Subcutaneous adipose tissue (tissue), 4 donors: ENCODE results near the gene DDRGK1. TPM values are rescaled to one million over a fixed set of nuclear protein-coding genes. Genes with fewer than 3 reads are reported as not detected.

Source experiments
- CTCF ChIP-seq: fragments of 450-650 bp; IDR thresholded peaks from one replicate; pipeline ENCODE4 v1.5.1; 2016; ENCODE audit warnings: low read depth, mild to moderate bottlenecking, control low read depth, antibody characterized with exemption, moderate library complexity
- total RNA-seq, 4 donors: library from RNA; depleted of rRNA; stranded (reverse); fragments of >200 nt; gene quantifications; one replicate each; pipeline ENCODE4 v1.1.0, GENCODE V29; 2016

DDRGK1 gene
- total RNA-seq, 4 donors from 2014 or later, result 34.6 to 73.3 (median 64.0) TPM

DNA sequence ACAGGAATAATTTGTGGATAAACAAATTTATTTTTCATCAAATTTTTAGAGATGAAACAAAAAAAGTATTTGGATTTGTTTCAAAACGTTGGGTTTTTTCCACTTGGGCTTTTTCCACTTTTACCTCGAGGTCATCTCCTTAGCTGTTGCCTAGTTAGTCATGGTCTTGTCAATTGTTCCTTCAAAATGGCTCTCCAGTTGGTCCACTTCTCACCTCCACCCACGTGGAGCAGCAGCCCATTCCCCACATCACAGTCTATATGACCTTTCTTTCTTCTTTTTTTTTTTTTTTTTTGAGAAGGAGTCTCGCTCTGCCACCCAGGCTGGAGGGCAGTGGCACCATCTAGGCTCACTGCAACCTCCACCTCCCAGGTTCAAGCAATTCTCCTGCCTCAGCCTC, 41.2 kb upstream of the DDRGK1 start:
- TF ChIP-seq CTCF, result no peak

DNA sequence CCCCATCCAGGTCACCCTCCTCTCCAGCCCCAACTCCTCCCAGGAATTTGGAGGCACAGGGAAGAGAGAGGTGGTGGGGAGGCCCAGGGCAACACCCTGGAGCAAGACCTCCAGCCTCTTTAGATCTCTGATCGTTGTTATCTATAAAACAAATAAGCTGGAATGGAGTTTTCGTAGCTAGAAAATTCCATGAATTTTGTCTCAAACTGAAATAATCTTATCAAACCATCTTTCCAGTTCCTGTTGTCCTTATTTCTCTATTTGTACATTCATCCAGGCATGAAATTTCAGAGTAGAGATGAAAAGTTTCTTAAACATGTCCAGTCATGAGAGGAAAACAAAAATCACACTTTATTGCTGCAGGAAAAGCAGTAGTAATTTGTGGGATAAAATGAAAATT, 40.7 kb upstream of the DDRGK1 start:
- no peak for TF ChIP-seq CTCF

DNA sequence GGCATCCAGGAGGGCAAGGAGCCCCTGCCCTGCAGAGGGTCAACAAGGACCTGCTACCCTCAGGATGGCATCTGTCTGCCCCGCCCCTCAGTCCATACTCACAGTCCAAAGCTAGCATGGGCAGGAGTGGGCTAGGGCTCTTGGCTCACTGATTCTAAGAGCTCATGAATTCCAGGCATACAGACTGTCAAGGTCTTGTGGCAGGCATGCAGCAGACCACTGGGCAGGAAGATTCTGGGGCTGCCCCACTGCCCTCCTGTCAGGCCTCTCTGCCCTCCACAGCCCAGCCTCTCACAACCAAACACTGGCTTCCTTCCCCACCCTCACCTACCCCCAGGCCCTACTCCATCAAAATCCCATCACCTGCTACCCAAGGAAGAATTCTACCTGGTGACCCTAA, 40.1 kb upstream of the DDRGK1 start:
- TF ChIP-seq CTCF, result no peak

GRCh38 chr20:3243718-3244358, 39.4 kb upstream of the DDRGK1 start:
- no peak for TF ChIP-seq CTCF

GRCh38 chr20:3242172-3242692, 37.8 kb upstream of the DDRGK1 start:
- TF ChIP-seq CTCF, result no peak

DNA sequence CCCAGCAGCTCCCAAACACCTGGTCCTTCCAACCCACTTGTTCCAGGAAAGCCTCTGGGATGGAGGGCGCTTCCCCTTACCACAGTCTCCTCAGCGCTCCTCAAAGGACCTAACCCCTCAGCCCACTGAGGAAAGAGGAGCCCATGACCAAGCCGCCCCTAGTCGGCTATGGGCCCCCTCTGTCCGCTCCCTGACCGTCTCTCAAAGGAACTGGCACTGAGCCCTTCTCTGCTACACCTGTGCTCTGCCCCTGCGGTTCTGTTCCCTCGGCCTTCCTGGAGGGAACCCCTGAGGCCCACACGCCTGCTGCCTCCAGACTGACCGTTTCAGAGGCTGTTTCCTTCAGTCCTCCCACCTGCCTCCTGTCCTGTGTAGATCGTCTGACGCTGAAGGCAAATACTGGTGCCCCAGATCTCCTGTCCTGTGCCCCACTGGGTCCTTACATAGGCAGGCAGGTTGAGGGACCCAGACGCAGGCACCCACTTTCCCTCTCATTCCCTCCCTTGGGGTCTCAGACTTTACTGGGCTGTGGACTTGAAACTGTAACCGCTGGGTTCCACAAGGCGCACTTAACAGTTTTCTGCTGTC, 36.4 kb upstream of the DDRGK1 start:
- TF ChIP-seq CTCF, result no peak

DNA sequence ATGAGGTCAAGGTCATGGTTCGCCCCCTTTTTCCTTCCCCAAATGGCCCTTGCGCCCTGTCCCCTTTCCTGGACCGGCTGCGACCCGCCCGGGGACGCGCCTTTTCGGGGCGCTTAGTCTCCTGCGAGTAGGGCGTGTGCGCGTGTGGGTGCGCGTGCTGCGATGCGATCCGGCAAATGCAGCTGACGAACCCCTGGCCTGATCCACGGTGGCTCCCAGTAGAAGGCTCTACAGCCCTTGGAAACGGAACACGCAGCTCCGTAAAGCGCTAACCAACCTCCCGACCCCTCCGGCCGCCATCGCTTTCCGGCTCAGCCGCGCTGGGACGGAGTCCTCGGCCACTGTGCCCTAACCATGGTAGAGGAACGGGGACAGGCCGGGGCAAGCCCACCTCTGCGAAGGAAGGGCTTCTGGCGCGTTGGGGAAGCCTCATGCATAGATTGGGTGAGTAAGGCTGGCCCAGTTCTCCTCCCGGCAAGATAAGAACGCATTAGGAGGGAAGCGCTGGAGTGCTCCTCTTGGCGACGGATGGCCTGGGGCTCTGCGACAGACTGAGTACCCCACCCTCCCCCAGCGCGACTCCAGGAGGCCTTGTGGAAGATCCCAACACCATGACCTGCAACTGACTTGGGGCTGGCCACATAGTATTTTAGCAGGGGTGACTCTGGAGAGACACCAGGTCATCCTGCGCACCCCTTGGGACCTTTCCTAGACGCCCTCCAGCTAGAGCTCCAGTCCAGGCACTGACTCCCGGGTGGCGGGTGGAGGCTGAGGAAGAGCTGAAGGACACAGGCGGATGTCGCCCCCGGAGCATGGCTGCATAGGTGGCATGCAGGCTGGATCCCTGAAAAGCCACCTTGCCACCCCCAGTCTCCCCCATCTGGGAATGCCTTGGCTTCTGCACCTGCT, 35.6 kb upstream of the DDRGK1 start:
- TF ChIP-seq CTCF, result no peak
